ENCODE results near the gene DTX1. TPM values are rescaled to one million over a fixed set of nuclear protein-coding genes. Genes with fewer than 3 reads are reported as not detected.

The DTX1 gene
- total RNA-seq, 1 experiment from 2014 or later: 5.5 TPM

DNA sequence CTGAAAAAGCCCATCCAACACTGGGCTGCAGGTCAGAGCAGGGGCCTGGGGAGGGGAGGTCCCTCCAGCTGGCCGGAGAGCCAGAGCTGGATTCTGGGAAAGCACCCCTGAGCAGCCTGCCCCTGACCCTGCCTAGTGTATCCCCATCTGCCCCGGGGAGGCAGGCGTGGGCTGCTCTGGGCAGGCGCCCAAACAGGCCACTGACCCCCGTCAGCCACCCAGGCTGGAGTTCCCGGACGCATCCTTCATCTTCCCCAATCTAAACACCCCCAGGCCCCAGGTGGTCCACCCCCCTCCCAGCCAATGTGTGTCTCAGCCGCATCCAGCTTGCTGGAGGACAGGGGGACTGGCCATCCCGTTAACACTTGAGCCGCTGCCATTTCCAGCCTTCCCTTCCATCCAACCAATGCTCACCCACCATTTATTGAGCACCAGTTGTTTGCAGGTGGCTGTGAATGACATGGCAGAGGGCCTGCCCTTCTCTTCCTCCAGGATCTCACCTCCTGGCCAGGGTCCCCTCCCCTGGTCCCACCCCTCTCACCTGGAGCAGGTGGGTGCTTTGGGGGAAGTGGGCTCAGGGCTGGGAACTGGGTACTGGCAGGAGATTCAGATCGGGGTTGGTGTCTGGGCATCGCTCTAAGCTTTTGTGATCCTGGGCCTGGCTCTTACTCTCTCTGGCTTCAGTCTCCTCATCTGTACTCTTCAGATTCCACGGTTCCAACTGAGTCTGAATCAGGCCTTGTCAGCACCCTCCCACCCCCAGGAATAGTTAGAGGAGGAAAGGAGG is 743 bp upstream of the DTX1 start:
- TF ChIP-seq, protein P1, sequence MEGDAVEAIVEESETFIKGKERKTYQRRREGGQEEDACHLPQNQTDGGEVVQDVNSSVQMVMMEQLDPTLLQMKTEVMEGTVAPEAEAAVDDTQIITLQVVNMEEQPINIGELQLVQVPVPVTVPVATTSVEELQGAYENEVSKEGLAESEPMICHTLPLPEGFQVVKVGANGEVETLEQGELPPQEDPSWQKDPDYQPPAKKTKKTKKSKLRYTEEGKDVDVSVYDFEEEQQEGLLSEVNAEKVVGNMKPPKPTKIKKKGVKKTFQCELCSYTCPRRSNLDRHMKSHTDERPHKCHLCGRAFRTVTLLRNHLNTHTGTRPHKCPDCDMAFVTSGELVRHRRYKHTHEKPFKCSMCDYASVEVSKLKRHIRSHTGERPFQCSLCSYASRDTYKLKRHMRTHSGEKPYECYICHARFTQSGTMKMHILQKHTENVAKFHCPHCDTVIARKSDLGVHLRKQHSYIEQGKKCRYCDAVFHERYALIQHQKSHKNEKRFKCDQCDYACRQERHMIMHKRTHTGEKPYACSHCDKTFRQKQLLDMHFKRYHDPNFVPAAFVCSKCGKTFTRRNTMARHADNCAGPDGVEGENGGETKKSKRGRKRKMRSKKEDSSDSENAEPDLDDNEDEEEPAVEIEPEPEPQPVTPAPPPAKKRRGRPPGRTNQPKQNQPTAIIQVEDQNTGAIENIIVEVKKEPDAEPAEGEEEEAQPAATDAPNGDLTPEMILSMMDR (conservative IDR thresholded peaks at IDR 0.05; ENCODE audit: low read depth, low read length): no peak
- no peak for TF ChIP-seq EZH2 (IDR thresholded peaks at IDR 0.05; ENCODE audit: borderline replicate concordance, low read depth, low read length, poor library complexity, severe bottlenecking)

GRCh38 chr12:113056381-113056630 is 224 bp upstream of the DTX1 start:
- H3K36me3 ChIP-seq (ENCODE audit: insufficient read depth, low read length, poor library complexity, severe bottlenecking): no peaks in the 10 kb centered on the region
- ChIA-PET CTCF (no interaction called here), POLR2A (ENCODE audit: low non-redundant PET) (no interaction called here)
- no peaks in the 10 kb centered on the region for H3K4me1 ChIP-seq (ENCODE audit: insufficient read depth, low read length, poor library complexity, severe bottlenecking)
- no peaks in the 10 kb centered on the region for H3K9me3 ChIP-seq (ENCODE audit: low read depth, low read length, poor library complexity, severe bottlenecking)
- DNase-seq (ENCODE audit: low spot score): no peak
- peaks cover 15% of the 10 kb centered on the region for H3K27me3 ChIP-seq (replicated peaks; ENCODE audit: insufficient read depth, low read depth, low read length, poor library complexity)
- intact Hi-C loops (cut with micrococcal nuclease; ENCODE audit: unreplicated experiment): loop anchor here (10.0 kb wide), 1 partner anchor 368 kb away; the partner anchor contains the start of gene SDSL
- BruUV-seq (replicated peaks): no TSS peak
- no peak for TF ChIP-seq EZH2 (IDR thresholded peaks at IDR 0.05; ENCODE audit: borderline replicate concordance, low read depth, low read length, poor library complexity, severe bottlenecking)
- TF ChIP-seq, protein P1 (conservative IDR thresholded peaks at IDR 0.05; ENCODE audit: low read depth, low read length): no peak
- peak overlapping the region; percentile 59 for H3K4me3 ChIP-seq (ENCODE audit: low read depth, low read length, poor library complexity, severe bottlenecking)
- H3K27ac ChIP-seq (ENCODE audit: low read depth, low read length, poor library complexity, severe bottlenecking): peak overlapping the region; percentile 23

More for the DNA sequence above, 743 bp upstream of the DTX1 start:
- Histone ChIP-seq H3K36me3 (ENCODE audit: insufficient read depth, low read length, poor library complexity, severe bottlenecking) (no peaks in the 10 kb centered on the region), H3K27me3 (replicated peaks; ENCODE audit: insufficient read depth, low read depth, low read length, poor library complexity) (peaks cover 15% of the 10 kb centered on the region), H3K4me3 (ENCODE audit: low read depth, low read length, poor library complexity, severe bottlenecking) (no peak overlapping the region), H3K9me3 (ENCODE audit: low read depth, low read length, poor library complexity, severe bottlenecking) (no peaks in the 10 kb centered on the region), H3K27ac (ENCODE audit: low read depth, low read length, poor library complexity, severe bottlenecking) (no peak overlapping the region), H3K4me1 (ENCODE audit: insufficient read depth, low read length, poor library complexity, severe bottlenecking) (no peaks in the 10 kb centered on the region)
- POLR2A ChIA-PET (ENCODE audit: low non-redundant PET): no interaction called here
- intact Hi-C loops (cut with micrococcal nuclease; ENCODE audit: unreplicated experiment): loop anchor here (10.0 kb wide), 1 partner anchor 369 kb away; the partner anchor contains the start of gene SDSL
- no TSS peak for BruUV-seq (replicated peaks)
- CTCF ChIA-PET: no interaction called here
- no peak for DNase-seq (ENCODE audit: low spot score)

- intact Hi-C loops (cut with micrococcal nuclease; ENCODE audit: unreplicated experiment): loop anchor here (10.0 kb wide), 1 partner anchor 367 kb away; the partner anchor contains the start of gene SDSL
- POLR2A ChIA-PET (ENCODE audit: low non-redundant PET): no interaction called here
- CTCF ChIA-PET: no interaction called here
- no peak for DNase-seq (ENCODE audit: low spot score)
- Histone ChIP-seq H3K9me3 (ENCODE audit: low read depth, low read length, poor library complexity, severe bottlenecking) (no peaks in the 10 kb centered on the region), H3K36me3 (ENCODE audit: insufficient read depth, low read length, poor library complexity, severe bottlenecking) (no peaks in the 10 kb centered on the region), H3K27me3 (replicated peaks; ENCODE audit: insufficient read depth, low read depth, low read length, poor library complexity) (peaks cover 15% of the 10 kb centered on the region), H3K4me3 (ENCODE audit: low read depth, low read length, poor library complexity, severe bottlenecking) (peak overlapping the region; percentile 59), H3K4me1 (ENCODE audit: insufficient read depth, low read length, poor library complexity, severe bottlenecking) (no peaks in the 10 kb centered on the region), H3K27ac (ENCODE audit: low read depth, low read length, poor library complexity, severe bottlenecking) (no peak overlapping the region)
- no TSS peak for BruUV-seq (replicated peaks)
- TF ChIP-seq, protein P1 (conservative IDR thresholded peaks at IDR 0.05; ENCODE audit: low read depth, low read length): no peak
- no peak for TF ChIP-seq EZH2 (IDR thresholded peaks at IDR 0.05; ENCODE audit: borderline replicate concordance, low read depth, low read length, poor library complexity, severe bottlenecking)
Measured at GRCh38 chr12:113057565-113058485, 1.3 kb downstream of the DTX1 start.
